ENCODE data around the gene TIMM10B.

- no peak for TF ChIP-seq POLR2A (IDR thresholded peaks at IDR 0.05; ENCODE audit: low read depth, low read length)
- no peak for TF ChIP-seq POLR2AphosphoS5 (IDR thresholded peaks at IDR 0.05; ENCODE audit: low read depth, low read length)
Observed at GRCh38 chr11:6498121-6498520, 16.8 kb downstream of the TIMM10B start.

All from GM12892 (cell line).